B cell (primary cell): ENCODE measurements around the gene CCDC7. TPM values are rescaled to one million over a fixed set of nuclear protein-coding genes. Genes with fewer than 3 reads are reported as not detected.

Experiments used
- ATAC-seq: fragments of 200-7000 bp; cut with Tn5 transposase; one replicate; pipeline ENCODE4 v1.10.0; 2021; ENCODE audit warnings: low read depth, mild to moderate bottlenecking, moderate number of reproducible peaks, moderate library complexity
- CTCF ChIA-PET: fragments of 350-600 bp; sonication (Branson Sonifier 250); formaldehyde crosslinking; loops from one replicate; lab custom pipeline; 2021; ENCODE audit warnings: antibody characterized with exemption, inconsistent platforms; lab: Charles Lee
- POLR2A ChIA-PET: fragments of 350-600 bp; sonication (Branson Sonifier 250); formaldehyde crosslinking; loops from one replicate; lab custom pipeline; 2021; ENCODE audit warnings: antibody characterized with exemption; lab: Charles Lee
- DNase-seq: peaks from one replicate; pipeline ENCODE4 v3.0.0; 2013
- H2AFZ ChIP-seq: 2 replicates; pipeline ENCODE4 v1.6.1; 2012; ENCODE audit warnings: mild to moderate bottlenecking, low read depth, low read length; ENCODE audit not compliant: insufficient read depth, poor library complexity, severe bottlenecking
- H3K27ac ChIP-seq, 2 donors: 1 replicate in 1 of 2; 2 replicates in 1 of 2; pipeline ENCODE4 v1.5.1; 2012 to 2013; ENCODE audit warnings: low read length in 2 of 2, mild to moderate bottlenecking in 2 of 2, moderate library complexity in 1 of 2
- H3K27me3 ChIP-seq, 4 experiments: fragments of 200-600 bp in 1 of 4; sonication (generic) in 1 of 4; replicated peaks in 1 of 4; 1 replicate in 2 of 4; 2 replicates in 2 of 4; pipeline versions ENCODE4 v1.6.1 to v1.7.0; 2013 to 2016; ENCODE audit warnings: low read length in 3 of 4, mild to moderate bottlenecking in 2 of 4, mixed read lengths in 1 of 4, moderate library complexity in 1 of 4; ENCODE audit not compliant: insufficient read depth in 4 of 4, control insufficient read depth in 3 of 4; ENCODE audit errors: control extremely low read depth in 1 of 4
- H3K36me3 ChIP-seq, 2 experiments: replicated peaks in 1 of 2; 1 replicate in 1 of 2; 2 replicates in 1 of 2; pipeline versions ENCODE4 v1.6.1 to v1.7.1; 2013; ENCODE audit warnings: low read length in 1 of 2; ENCODE audit not compliant: insufficient read depth in 2 of 2, control insufficient read depth in 1 of 2; ENCODE audit errors: control extremely low read depth in 1 of 2, extremely low read depth in 1 of 2
- H3K4me1 ChIP-seq, 2 donors: fragments of 200-600 bp in 1 of 2; sonication (generic) in 1 of 2; 1 replicate in 1 of 2; 2 replicates in 1 of 2; pipeline versions ENCODE4 v1.5.1 to v1.6.1; 2013 to 2017; ENCODE audit warnings: low read length in 2 of 2; ENCODE audit not compliant: control insufficient read depth in 2 of 2, insufficient read depth in 2 of 2
- H3K4me2 ChIP-seq: replicated peaks from 2 replicates; pipeline ENCODE3; 2012; ENCODE audit warnings: mild to moderate bottlenecking, low read depth, low read length; ENCODE audit not compliant: poor library complexity, severe bottlenecking
- H3K4me3 ChIP-seq, 5 experiments: fragments of 200-600 bp in 1 of 5; sonication (generic) in 1 of 5; 1 replicate in 3 of 5; 2 replicates in 2 of 5; pipeline versions ENCODE4 v1.5.1 to v1.7.0; 2011 to 2016; ENCODE audit warnings: low read length in 4 of 5, mild to moderate bottlenecking in 4 of 5, low read depth in 2 of 5, control low read depth in 1 of 5, moderate library complexity in 1 of 5; ENCODE audit not compliant: insufficient read depth in 1 of 5; ENCODE audit errors: control extremely low read depth in 1 of 5, extremely low read depth in 1 of 5
- H3K79me2 ChIP-seq: fragments of 200-600 bp; sonication (generic); one replicate; pipeline ENCODE4 v1.6.0; 2016; ENCODE audit warnings: low read length; ENCODE audit not compliant: control insufficient read depth, insufficient read depth
- H3K9ac ChIP-seq: fragments of 200-600 bp; sonication (generic); 2 replicates; pipeline ENCODE4 v1.6.1; 2017; ENCODE audit warnings: mild to moderate bottlenecking, low read length, moderate library complexity
- H3K9me3 ChIP-seq, 3 donors: one replicate each; pipeline versions ENCODE4 v1.6.1 to v1.7.1; 2013; ENCODE audit warnings: low read length in 2 of 3; ENCODE audit not compliant: control insufficient read depth in 2 of 3, insufficient read depth in 1 of 3; ENCODE audit errors: control extremely low read depth in 1 of 3
- H4K20me1 ChIP-seq: 2 replicates; pipeline ENCODE4 v1.6.0; 2012; ENCODE audit warnings: mild to moderate bottlenecking, low read length; ENCODE audit not compliant: insufficient read depth, control insufficient read depth, poor library complexity, severe bottlenecking
- H3K27ac Mint-ChIP-seq: one replicate; pipeline ENCODE4 v1.8.0; 2021; ENCODE audit warnings: mixed read lengths
- H3K27me3 Mint-ChIP-seq: one replicate; pipeline ENCODE4 v1.8.0; 2021; ENCODE audit warnings: mixed read lengths
- H3K4me1 Mint-ChIP-seq: one replicate; pipeline ENCODE4 v1.8.0; 2021; ENCODE audit warnings: mixed read lengths
- H3K4me3 Mint-ChIP-seq: one replicate; pipeline ENCODE4 v1.8.0; 2021; ENCODE audit warnings: mixed read lengths
- H3K9me3 Mint-ChIP-seq: one replicate; pipeline ENCODE4 v1.8.0; 2022; ENCODE audit warnings: mixed read lengths; ENCODE audit not compliant: insufficient read depth
- EZH2 ChIP-seq: IDR thresholded peaks from 2 replicates; pipeline ENCODE4 v1.6.1; 2012; ENCODE audit warnings: borderline replicate concordance, low read depth, mild to moderate bottlenecking, moderate library complexity, low read length; ENCODE audit not compliant: insufficient read depth, poor library complexity, severe bottlenecking
- WGBS: methylation state at CpG from one replicate; pipeline ENCODE4 v1.1.5; 2013; ENCODE audit warnings: missing lambda C conversion rate; ENCODE audit not compliant: insufficient coverage; 5-methylcytosine and 5-hydroxymethylcytosine counted together
- intact Hi-C: fragments of 100-400 bp; cut with micrococcal nuclease; formaldehyde crosslinking; loops from one replicate; pipeline ENCODE4 v1.10.0; 2022
- polyA plus RNA-seq: library from polyadenylated mRNA; depleted of rRNA; stranded (reverse); fragments of >200 nt; gene quantifications from 2 replicates; pipeline ENCODE4 v1.2.3, GENCODE V29; 2012
- total RNA-seq, 2 donors: library from RNA; stranded (reverse); fragments of 120-200 nt in 1 of 2; gene quantifications; 1 replicate in 1 of 2; 2 replicates in 1 of 2; pipeline versions ENCODE4 v1.2.3 to v1.2.4, GENCODE V29; 2013 to 2022
- TF ChIP-seq, protein P1 (sequence below): fragments of 200-600 bp; IDR thresholded peaks from one replicate; pipeline ENCODE4 v1.8.0; 2022; ENCODE audit warnings: antibody characterized with exemption, mild to moderate bottlenecking

CCDC7 gene
- total and polyA plus RNA-seq, 2 donors (not counting 1 experiment from before 2014, with no cell fraction given): 2.6 to 26.6 TPM

- no CpG with 5 or more reads among the region's 1 CpG for WGBS
- no peak overlapping the region for H3K27ac ChIP-seq
- Mint-ChIP-seq H3K4me3 (no peak overlapping the region), H3K27me3 (no peaks in the 10 kb centered on the region), H3K9me3 (no peaks in the 10 kb centered on the region), H3K4me1 (no peaks in the 10 kb centered on the region), H3K27ac (no peak overlapping the region)
- no peak overlapping the region for H3K4me2 ChIP-seq
- no peaks in the 10 kb centered on the region for H3K79me2 ChIP-seq
- no peaks in the 10 kb centered on the region for H3K36me3 ChIP-seq
- intact Hi-C loops: no loop called here
- ATAC-seq (no peak), DNase-seq (no peak)
- H3K4me3 ChIP-seq: no peak overlapping the region
- no peaks in the 10 kb centered on the region for H3K4me1 ChIP-seq
- no peak overlapping the region for H2AFZ ChIP-seq
- H4K20me1 ChIP-seq: no peaks in the 10 kb centered on the region
- ChIA-PET POLR2A (no interaction called here), CTCF (no interaction called here)
- H3K27me3 ChIP-seq: no peaks in the 10 kb centered on the region
- peaks cover 0 to 1% (median 0%) of the 10 kb centered on the region in 3 donors for H3K9me3 ChIP-seq
- H3K9ac ChIP-seq: no peak overlapping the region
- TF ChIP-seq, protein P1, sequence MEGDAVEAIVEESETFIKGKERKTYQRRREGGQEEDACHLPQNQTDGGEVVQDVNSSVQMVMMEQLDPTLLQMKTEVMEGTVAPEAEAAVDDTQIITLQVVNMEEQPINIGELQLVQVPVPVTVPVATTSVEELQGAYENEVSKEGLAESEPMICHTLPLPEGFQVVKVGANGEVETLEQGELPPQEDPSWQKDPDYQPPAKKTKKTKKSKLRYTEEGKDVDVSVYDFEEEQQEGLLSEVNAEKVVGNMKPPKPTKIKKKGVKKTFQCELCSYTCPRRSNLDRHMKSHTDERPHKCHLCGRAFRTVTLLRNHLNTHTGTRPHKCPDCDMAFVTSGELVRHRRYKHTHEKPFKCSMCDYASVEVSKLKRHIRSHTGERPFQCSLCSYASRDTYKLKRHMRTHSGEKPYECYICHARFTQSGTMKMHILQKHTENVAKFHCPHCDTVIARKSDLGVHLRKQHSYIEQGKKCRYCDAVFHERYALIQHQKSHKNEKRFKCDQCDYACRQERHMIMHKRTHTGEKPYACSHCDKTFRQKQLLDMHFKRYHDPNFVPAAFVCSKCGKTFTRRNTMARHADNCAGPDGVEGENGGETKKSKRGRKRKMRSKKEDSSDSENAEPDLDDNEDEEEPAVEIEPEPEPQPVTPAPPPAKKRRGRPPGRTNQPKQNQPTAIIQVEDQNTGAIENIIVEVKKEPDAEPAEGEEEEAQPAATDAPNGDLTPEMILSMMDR: no peak
- no peak for TF ChIP-seq EZH2
Measured at GRCh38 chr10:32627183-32627582, 181.2 kb downstream of the CCDC7 start.

GRCh38 chr10:32629910-32630309, 184.0 kb downstream of the CCDC7 start:
- Histone ChIP-seq H4K20me1 (no peaks in the 10 kb centered on the region), H3K27ac (no peak overlapping the region), H3K4me2 (no peak overlapping the region), H3K4me3 (no peak overlapping the region), H3K9me3 (no peaks in the 10 kb centered on the region), H3K4me1 (no peaks in the 10 kb centered on the region), H3K9ac (no peak overlapping the region), H3K36me3 (no peaks in the 10 kb centered on the region), H3K79me2 (no peaks in the 10 kb centered on the region), H3K27me3 (no peaks in the 10 kb centered on the region), H2AFZ (no peak overlapping the region)
- CTCF ChIA-PET: no interaction called here
- Mint-ChIP-seq H3K9me3 (no peaks in the 10 kb centered on the region), H3K27me3 (no peaks in the 10 kb centered on the region), H3K4me3 (no peak overlapping the region), H3K27ac (no peak overlapping the region), H3K4me1 (no peaks in the 10 kb centered on the region)
- no peak for DNase-seq
- intact Hi-C loops: no loop called here
- no peak for ATAC-seq
- TF ChIP-seq EZH2: no peak
- TF ChIP-seq, protein P1: no peak
- POLR2A ChIA-PET: no interaction called here
